CD4-positive, alpha-beta T cell treated with Interferon gamma for 1 hour (primary cell): ENCODE results near the gene SH2D4B.

Experiments
- DNase-seq: peaks from one replicate; pipeline ENCODE4 v3.0.0-alpha.2; 2020

The SH2D4B gene

DNA sequence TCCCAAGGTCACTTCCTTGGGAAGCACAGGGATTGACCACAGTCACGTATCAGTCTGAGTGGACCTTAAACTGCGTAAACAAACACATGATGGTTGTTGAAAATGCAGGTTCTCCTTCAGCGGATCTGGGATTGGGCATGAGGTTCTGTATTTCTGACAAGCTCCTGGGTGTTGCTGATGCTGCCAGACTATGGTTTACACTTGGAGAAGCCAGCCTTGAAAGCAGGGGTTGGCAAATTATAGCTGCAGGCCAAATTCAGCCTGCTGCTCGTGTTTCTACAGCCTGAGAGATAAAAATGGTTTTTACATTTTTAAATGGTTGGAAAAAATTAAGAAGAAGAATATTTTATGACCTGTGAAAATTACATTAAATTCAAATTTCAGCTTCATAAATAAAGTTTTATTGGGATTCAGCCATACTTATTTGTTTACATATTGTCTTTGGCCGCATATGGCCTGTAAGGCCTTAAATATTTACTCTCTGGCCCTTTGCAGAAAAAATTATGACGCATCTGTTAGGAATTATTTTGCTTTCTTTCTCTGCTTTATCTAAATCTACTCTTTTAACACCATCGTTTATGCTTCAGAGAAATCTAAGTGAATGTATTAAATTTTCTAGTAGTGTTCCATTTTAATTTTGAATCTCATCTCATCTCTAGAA, 109.6 kb downstream of the SH2D4B start:
- DNase-seq, result no peak

DNA sequence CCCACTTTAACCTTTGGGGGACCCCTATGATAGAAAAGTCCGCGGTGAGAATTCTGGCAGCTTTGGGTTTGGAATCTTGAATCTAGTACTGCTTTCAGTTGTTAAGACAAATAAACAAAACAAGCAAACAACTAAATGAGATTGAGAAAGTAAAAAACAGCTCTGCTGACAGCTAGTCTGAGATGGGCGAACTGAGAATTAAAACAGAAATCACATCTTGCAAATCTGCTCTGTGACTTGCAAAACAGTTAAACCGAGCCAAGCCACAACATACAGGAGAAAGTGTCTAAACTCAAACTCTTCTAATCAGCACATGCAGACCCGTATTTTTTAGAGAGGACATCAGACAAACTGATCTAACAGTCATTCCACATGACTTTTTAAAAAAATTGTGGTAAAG, 110.4 kb downstream of the SH2D4B start:
- DNase-seq, result no peak

- no peak for DNase-seq
Observed at GRCh38 chr10:80649183-80649582, 111.5 kb downstream of the SH2D4B start.

- DNase-seq, result no peak
Observed at GRCh38 chr10:80655898-80656297, 118.2 kb downstream of the SH2D4B start.

- no peak for DNase-seq
Observed at GRCh38 chr10:80658068-80658467, 120.4 kb downstream of the SH2D4B start.

GRCh38 chr10:80659289-80659688, 121.6 kb downstream of the SH2D4B start:
- no peak for DNase-seq

DNA sequence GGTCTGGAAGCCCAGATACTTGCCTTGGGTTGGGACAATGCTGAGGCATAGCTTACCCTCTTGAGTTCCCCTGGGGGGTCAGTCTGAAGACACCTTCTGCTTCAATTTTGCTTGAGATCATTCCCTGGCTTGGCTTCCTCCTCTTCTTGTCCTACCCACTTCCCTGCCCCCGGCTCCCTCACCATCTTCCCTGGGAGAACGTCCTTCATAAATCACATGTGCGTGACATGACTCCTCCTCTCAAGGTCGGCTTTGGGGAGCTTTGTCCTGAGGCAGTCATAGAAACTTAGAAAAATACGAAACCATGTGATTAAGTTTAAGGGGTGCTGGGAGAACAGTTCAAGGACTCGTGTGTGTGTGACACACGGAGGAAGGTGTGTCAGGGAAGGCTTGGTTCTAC, 122.6 kb downstream of the SH2D4B start:
- DNase-seq, result no peak

- peak; percentile 55 for DNase-seq
Observed at GRCh38 chr10:80660736-80661135, 123.0 kb downstream of the SH2D4B start.

DNA sequence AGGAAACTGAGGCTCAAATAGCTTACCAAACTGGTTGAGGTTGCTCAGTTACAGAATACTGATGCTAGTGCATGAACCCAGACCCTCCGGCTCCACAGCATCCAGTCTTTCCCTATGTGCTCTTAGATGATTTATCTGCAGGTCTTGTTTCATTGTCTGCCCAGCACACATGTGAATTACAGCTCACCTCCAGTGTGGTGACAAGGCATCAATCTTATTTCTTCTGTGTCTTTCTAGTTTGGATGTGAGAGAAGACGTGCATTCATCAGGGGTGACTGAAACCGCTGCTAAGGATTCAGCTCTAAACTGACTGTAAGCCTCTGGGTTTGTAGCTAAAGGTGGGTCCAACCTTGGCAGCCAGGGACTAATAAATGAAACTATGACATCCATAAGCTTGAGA, 123.8 kb downstream of the SH2D4B start:
- no peak for DNase-seq

GRCh38 chr10:80662429-80663261, 124.9 kb downstream of the SH2D4B start:
- peak; percentile 45 for DNase-seq

DNA sequence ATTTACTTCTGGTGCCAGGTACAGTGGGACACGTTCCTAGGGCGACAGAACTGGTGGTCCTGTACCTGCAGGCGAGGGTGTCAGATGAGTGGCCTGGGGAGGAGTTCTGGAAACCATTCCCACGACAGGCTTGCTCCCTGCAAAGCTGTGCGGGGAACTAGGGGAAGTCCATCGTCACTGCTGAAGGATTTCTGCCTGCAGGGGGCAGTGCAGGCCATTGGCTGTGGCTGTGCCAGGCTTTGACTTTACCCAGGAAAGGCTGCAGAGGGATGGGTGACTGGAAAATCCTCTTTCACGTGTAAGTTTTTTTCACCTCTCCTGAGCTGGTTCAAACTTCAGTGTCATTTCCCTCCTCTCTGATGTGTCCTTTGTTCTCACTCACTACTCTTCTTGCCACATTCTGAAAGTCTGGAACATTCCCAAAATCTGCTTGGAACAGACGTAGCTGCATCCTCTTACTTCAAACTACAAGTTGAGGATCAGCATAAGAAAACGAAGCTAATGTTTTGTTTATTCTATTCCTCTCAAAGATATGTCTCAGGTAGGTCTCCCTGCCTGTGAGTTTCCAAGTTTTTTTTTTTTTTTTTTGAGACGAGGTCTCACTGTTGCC, 126.5 kb downstream of the SH2D4B start:
- DNase-seq, result peak; percentile 30

- DNase-seq, result no peak
Observed at GRCh38 chr10:80669485-80669884, 131.8 kb downstream of the SH2D4B start.

DNA sequence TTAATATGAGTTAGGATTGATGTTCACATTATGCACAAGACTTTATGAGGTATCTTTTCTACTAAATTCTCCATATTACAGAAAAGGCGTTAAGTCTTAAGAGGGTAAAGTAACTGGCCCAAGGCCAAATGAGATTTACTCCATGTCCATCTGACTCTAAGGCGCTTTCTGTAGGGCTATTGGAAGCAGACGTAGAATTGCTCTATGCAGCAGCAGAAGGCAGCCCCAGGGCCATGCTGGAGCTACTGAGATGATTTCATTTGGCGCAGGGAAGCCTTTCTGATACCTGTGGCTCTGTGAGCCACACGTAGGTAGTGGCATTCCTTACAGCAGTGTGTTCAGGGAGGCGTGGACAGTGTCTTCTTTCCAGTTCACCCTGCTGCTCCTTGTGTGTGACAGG, 133.1 kb downstream of the SH2D4B start:
- DNase-seq, result no peak

GRCh38 chr10:80671847-80672246, 134.1 kb downstream of the SH2D4B start:
- no peak for DNase-seq

GRCh38 chr10:80672613-80673012, 134.9 kb downstream of the SH2D4B start:
- no peak for DNase-seq

DNA sequence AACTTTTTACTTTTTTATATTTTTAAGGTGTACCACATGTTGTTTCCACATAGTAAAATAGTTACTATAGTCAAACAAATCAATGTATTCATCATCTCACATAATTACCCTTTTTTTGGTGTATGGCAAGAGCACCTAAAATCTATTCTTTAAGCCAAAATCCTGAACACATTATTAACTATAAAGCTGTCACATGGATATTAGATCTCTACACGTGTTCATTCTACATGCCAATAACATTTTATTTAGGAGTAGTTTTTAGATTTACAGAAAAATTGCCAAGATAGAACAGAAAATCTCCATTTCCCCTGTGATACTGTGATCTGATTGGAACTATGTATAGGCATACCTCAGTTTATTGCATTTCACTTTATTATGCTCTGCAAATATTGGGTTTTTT, 137.1 kb downstream of the SH2D4B start:
- no peak for DNase-seq

- no peak for DNase-seq
Observed at GRCh38 chr10:80681142-80681541, 143.4 kb downstream of the SH2D4B start.

- DNase-seq, result no peak
Observed at GRCh38 chr10:80684259-80684658, 146.6 kb downstream of the SH2D4B start.

- DNase-seq, result no peak
Observed at GRCh38 chr10:80685355-80685754, 147.7 kb downstream of the SH2D4B start.

GRCh38 chr10:80686734-80687475, 149.2 kb downstream of the SH2D4B start:
- DNase-seq, result no peak

DNA sequence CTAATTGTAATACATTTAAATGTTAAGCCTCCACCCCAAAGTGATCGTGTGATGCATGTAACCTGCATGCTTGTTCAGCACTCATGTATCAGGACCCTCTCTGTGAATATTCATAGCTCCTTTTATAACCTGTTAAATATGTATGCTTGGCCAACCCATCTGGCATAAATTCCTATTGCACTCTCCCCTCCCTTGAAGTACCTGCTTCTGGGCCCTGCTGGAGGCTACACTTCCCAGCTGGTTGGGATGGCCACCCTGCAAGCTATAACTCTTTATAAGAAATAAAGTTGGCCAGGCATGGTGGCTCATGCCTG, 149.7 kb downstream of the SH2D4B start:
- no peak for DNase-seq

DNA sequence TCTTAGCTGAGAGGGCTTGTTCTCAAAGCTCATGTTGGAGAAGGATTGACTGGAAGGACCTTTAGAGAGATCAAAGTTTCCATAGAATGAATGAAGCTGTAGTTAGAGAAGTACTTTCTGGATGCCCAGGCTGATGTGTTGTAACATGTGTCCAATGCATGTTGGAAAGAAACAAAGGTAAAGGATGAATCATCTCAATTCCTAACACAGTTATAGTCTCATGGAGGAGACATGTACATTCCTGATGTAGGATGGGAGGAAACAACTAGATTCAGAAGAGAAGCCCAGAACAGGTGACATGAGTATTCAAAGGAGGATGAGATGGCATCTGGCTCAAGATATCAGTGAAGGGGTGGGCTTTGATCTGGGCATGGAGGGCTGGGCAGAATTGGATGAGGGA, 152.7 kb downstream of the SH2D4B start:
- DNase-seq, result no peak

DNA sequence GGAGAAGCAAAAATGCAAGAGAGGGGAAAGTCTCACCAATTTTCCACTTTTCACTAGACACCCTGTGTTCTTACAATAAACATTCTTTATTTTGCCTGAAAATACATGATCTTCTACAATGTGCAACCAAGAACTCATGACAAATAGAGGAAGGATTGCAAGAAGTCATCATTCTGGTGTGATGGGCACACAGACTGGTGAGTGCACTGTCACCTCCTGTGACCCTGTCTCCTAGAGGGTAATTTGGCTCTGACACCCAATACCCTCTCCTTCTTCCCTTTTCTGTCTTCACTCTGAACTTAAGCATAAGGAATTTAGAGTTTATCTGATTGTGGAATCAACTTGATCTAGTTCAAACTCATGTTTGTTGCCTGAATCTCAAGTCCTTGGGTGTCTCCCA, 153.7 kb downstream of the SH2D4B start:
- DNase-seq, result no peak

DNA sequence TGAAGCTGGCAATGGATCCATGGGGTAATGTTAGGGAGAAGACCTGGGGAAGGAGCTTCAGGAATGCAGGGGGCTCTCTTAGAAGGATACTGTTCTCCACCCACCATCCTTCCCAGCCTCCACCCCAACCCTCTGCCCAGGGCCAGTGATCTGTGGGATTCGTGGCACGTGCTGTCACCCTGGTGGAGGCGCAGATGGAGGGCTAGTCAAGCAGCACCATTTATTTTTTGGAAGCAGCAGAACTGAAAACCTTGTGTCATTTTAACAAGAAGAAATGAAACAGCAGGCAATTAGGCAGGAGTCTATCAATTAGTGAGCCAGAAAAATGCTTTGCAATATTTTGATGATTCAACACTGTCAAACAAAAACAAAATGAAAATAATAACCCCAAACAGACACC, 155.9 kb downstream of the SH2D4B start:
- DNase-seq, result no peak
